Endodermal cell (in vitro differentiated cells): ENCODE measurements around the gene SLC16A14. TPM values are rescaled to one million over a fixed set of nuclear protein-coding genes. Genes with fewer than 3 reads are reported as not detected.

Source experiments
- DNase-seq: peaks from one replicate; pipeline ENCODE4 v3.0.0-alpha.2; 2017
- H3K27ac ChIP-seq: 2 replicates; pipeline ENCODE4 v1.5.1; 2013; ENCODE audit warnings: mild to moderate bottlenecking, low read depth, low read length, moderate library complexity
- H3K27me3 ChIP-seq: 2 replicates; pipeline ENCODE4 v1.6.1; 2013; ENCODE audit warnings: mild to moderate bottlenecking, low read length, moderate library complexity; ENCODE audit not compliant: insufficient read depth, control insufficient read depth, poor library complexity, severe bottlenecking
- H3K36me3 ChIP-seq: 2 replicates; pipeline ENCODE4 v1.7.0; 2013; ENCODE audit warnings: mild to moderate bottlenecking, low read length, moderate library complexity; ENCODE audit not compliant: control insufficient read depth, insufficient read depth
- H3K4me1 ChIP-seq: one replicate; pipeline ENCODE4 v1.7.0; 2013; ENCODE audit warnings: low read length; ENCODE audit not compliant: control insufficient read depth, insufficient read depth
- H3K4me3 ChIP-seq: 2 replicates; pipeline ENCODE4 v1.5.1; 2013; ENCODE audit warnings: mild to moderate bottlenecking, low read length, moderate library complexity
- H3K9ac ChIP-seq: 2 replicates; pipeline ENCODE4 v1.6.1; 2013; ENCODE audit warnings: mild to moderate bottlenecking, low read length, moderate library complexity; ENCODE audit not compliant: poor library complexity, severe bottlenecking; ENCODE audit errors: extremely low read depth
- H3K9me3 ChIP-seq: 2 replicates; pipeline ENCODE4 v1.6.1; 2013; ENCODE audit warnings: mild to moderate bottlenecking, low read length, moderate library complexity; ENCODE audit not compliant: control insufficient read depth
- H3K27ac Mint-ChIP-seq: 2 replicates; pipeline ENCODE4 v1.8.0; 2020; ENCODE audit warnings: mixed read lengths
- H3K27me3 Mint-ChIP-seq: 2 replicates; pipeline ENCODE4 v1.8.0; 2021; ENCODE audit warnings: mild to moderate bottlenecking, mixed read lengths; ENCODE audit not compliant: insufficient read depth
- H3K36me3 Mint-ChIP-seq: 2 replicates; pipeline ENCODE4 v1.8.0; 2020; ENCODE audit warnings: low read depth, mixed read lengths
- H3K4me1 Mint-ChIP-seq: 2 replicates; pipeline ENCODE4 v1.8.0; 2020; ENCODE audit warnings: mixed read lengths
- H3K4me3 Mint-ChIP-seq: 2 replicates; pipeline ENCODE4 v1.8.0; 2020; ENCODE audit warnings: mild to moderate bottlenecking, moderate library complexity, mixed read lengths
- H3K9me3 Mint-ChIP-seq: 2 replicates; pipeline ENCODE4 v1.8.0; 2020; ENCODE audit warnings: mild to moderate bottlenecking, mixed read lengths
- WGBS, 2 experiments: methylation state at CpG; one replicate each; pipeline versions ENCODE4 v1.1.5 to v1.1.7; 2013; ENCODE audit warnings: missing lambda C conversion rate in 2 of 2, mixed read lengths in 1 of 2; ENCODE audit not compliant: insufficient coverage in 1 of 2, insufficient read length in 1 of 2; 5-methylcytosine and 5-hydroxymethylcytosine counted together
- total RNA-seq, 2 donors: library from RNA; stranded (reverse); fragmentation: NEBNext Ultra II Directional in 1 of 2; extraction: Animal tissue kit (Norgen Biotek cat#: 25700) in 1 of 2; gene quantifications; 2 replicates in 1 of 2; 3 replicates in 1 of 2; pipeline ENCODE4 v1.2.1, GENCODE V29; 2021
- TF ChIP-seq, protein P1 (sequence below): fragments of 200-600 bp; sonication (generic); conservative IDR thresholded peaks from 2 replicates; pipeline ENCODE4 v1.5.0; 2021; ENCODE audit warnings: antibody characterized with exemption, mild to moderate bottlenecking

Gene SLC16A14
- total RNA-seq, 2 donors from 2014 or later, result 1.2 to 10.2 TPM

DNA sequence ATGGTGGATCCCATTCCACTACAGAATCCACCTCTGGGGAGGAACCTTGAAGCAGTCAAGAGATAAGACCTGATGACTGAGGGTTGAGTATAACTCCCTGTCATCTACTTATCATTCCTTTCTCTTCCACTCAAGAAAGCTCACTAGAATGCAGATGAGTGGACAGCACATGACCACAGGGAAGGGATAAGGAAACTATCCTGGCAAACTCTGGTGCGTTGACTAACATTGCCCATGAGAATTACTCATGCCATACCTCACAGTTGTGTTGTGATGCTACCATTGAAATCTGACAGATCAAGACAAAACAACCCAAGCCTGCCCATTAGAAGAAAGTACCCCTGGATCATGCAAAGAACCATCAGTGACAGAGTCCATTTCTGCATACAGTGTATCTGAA, 26.5 kb downstream of the SLC16A14 start:
- H3K9me3 Mint-ChIP-seq, result no peaks in the 10 kb centered on the region
- WGBS, 2 experiments, result 92 to 100% methylated on average over 1 of the region's 1 CpG
- H3K27me3 Mint-ChIP-seq, result no peaks in the 10 kb centered on the region
- TF ChIP-seq, protein P1, sequence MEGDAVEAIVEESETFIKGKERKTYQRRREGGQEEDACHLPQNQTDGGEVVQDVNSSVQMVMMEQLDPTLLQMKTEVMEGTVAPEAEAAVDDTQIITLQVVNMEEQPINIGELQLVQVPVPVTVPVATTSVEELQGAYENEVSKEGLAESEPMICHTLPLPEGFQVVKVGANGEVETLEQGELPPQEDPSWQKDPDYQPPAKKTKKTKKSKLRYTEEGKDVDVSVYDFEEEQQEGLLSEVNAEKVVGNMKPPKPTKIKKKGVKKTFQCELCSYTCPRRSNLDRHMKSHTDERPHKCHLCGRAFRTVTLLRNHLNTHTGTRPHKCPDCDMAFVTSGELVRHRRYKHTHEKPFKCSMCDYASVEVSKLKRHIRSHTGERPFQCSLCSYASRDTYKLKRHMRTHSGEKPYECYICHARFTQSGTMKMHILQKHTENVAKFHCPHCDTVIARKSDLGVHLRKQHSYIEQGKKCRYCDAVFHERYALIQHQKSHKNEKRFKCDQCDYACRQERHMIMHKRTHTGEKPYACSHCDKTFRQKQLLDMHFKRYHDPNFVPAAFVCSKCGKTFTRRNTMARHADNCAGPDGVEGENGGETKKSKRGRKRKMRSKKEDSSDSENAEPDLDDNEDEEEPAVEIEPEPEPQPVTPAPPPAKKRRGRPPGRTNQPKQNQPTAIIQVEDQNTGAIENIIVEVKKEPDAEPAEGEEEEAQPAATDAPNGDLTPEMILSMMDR, result no peak
- peaks cover 2% of the 10 kb centered on the region for H3K4me1 Mint-ChIP-seq
- H3K4me3 Mint-ChIP-seq, result no peak overlapping the region
- H3K9ac ChIP-seq, result no peak overlapping the region
- no peaks in the 10 kb centered on the region for H3K27me3 ChIP-seq
- DNase-seq, result no peak
- no peak overlapping the region for H3K27ac ChIP-seq
- no peaks in the 10 kb centered on the region for H3K4me1 ChIP-seq
- H3K9me3 ChIP-seq, result no peaks in the 10 kb centered on the region
- H3K36me3 Mint-ChIP-seq, result no peaks in the 10 kb centered on the region
- H3K36me3 ChIP-seq, result no peaks in the 10 kb centered on the region
- H3K27ac Mint-ChIP-seq, result no peak overlapping the region
- H3K4me3 ChIP-seq, result no peak overlapping the region

DNA sequence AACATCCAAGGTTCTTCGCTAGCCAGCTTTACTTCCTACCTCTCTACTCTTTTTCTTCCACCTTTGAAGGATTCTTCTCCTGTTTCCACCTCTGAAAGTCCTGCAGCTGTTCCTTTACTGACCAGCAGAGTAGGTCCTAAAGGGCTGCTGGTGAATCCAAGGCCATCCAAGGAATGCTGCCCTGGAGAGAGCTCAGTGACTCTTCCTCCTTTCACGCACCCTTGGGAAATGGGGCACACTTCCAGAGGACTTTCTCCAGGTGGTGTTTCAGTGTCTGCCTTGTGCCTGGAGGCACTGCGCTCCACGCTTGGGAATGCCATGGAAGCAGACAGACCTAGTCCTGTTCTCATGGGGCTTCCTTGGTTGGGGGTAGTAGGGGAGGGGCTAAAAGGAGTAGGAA, 45.4 kb downstream of the SLC16A14 start:
- Histone ChIP-seq H3K27ac (no peak overlapping the region), H3K9me3 (no peaks in the 10 kb centered on the region), H3K4me1 (no peaks in the 10 kb centered on the region), H3K9ac (no peak overlapping the region), H3K27me3 (no peaks in the 10 kb centered on the region), H3K36me3 (no peaks in the 10 kb centered on the region), H3K4me3 (no peak overlapping the region)
- Mint-ChIP-seq H3K4me3 (no peak overlapping the region), H3K27me3 (peaks cover 19% of the 10 kb centered on the region), H3K9me3 (no peaks in the 10 kb centered on the region), H3K36me3 (no peaks in the 10 kb centered on the region), H3K4me1 (no peaks in the 10 kb centered on the region), H3K27ac (peak overlapping the region; percentile 17)
- peak; percentile 54 for DNase-seq
- TF ChIP-seq, protein P1, result peak; percentile 51
- 96 to 100% methylated on average over 1 to 4 of the region's 4 CpGs for WGBS, 2 experiments

DNA sequence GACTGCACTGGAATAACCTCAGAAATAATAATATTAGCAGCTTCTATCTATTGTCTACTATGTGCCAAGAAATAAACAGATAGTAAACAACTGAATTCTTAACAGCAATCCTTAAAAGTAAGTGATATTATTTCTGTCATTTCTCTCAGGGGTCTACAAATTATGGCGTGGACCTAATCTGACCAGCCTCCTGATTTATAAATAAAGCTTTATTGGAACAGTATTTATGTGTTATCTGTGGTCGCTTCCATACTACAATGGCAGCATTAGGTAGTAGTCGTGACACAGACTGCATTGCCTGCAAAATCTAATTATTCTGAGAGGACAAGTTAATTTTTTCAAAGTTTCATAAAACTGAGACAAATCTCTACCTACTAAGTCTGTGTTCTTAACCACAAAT, 49.0 kb downstream of the SLC16A14 start:
- Histone ChIP-seq H3K9ac (no peak overlapping the region), H3K4me1 (no peaks in the 10 kb centered on the region), H3K27ac (no peak overlapping the region), H3K9me3 (no peaks in the 10 kb centered on the region), H3K27me3 (no peaks in the 10 kb centered on the region), H3K36me3 (no peaks in the 10 kb centered on the region), H3K4me3 (no peak overlapping the region)
- peaks cover 4% of the 10 kb centered on the region for H3K9me3 Mint-ChIP-seq
- no peak overlapping the region for H3K27ac Mint-ChIP-seq
- peaks cover 19% of the 10 kb centered on the region for H3K27me3 Mint-ChIP-seq
- no peak for DNase-seq
- peaks cover 4% of the 10 kb centered on the region for H3K36me3 Mint-ChIP-seq
- H3K4me3 Mint-ChIP-seq, result no peak overlapping the region
- TF ChIP-seq, protein P1, result no peak
- H3K4me1 Mint-ChIP-seq, result no peaks in the 10 kb centered on the region
- 95% methylated on average over 2 to 3 of the region's 3 CpGs for WGBS, 2 experiments
